Left renal pelvis (tissue), 4 donors: ENCODE measurements around the gene CRB1. TPM values are rescaled to one million over a fixed set of nuclear protein-coding genes. Genes with fewer than 3 reads are reported as not detected.
A peak's percentile ranks its signal among the peaks of the same experiment; 100 is the strongest.
"Not testable (repeated sequence)": the region's sequence is repeated elsewhere in the genome, so short reads cannot be mapped to it uniquely, and the experiment has no call there.

Source experiments
- DNase-seq, 4 donors: peaks; one replicate each; pipeline ENCODE4 v3.0.0-alpha.2; 2013; ENCODE audit warnings: low read depth in 4 of 4, low spot score in 3 of 4
- polyA plus RNA-seq, 4 donors: library from polyadenylated mRNA; unstranded; fragments of 120-200 nt; gene quantifications; one replicate each; pipeline ENCODE4 v1.2.1, GENCODE V29; 2013; ENCODE audit not compliant: insufficient read length in 4 of 4

The CRB1 gene
- polyA plus RNA-seq, 4 donors, result 0.34 to 3.3 (median 2.1) TPM

GRCh38 chr1:197448121-197448779 lies 180.2 kb downstream of the CRB1 start:
- DNase-seq, result no peak

DNA sequence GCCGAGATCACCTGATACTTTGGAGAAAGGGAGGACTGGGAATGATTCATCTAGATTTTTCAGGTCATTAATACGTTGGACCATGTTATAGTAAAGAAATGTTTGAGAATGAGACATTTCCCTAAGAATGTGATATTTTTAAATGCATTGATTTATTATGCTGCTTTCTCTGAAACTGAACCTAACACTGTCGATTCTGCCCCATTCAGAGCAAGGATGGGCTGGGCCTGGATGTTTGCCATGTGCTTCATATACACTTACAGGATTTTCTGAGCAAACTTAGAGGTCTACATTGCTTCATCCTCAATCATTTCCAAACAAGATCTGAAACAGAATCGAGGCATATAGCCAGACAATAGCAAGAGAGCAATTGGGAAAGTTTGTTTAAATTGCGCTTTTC lies 183.3 kb downstream of the CRB1 start:
- no peak for DNase-seq

- DNase-seq, result no peak
Measured at GRCh38 chr1:197453376-197454058, 185.5 kb downstream of the CRB1 start.

- no peak for DNase-seq
Measured at GRCh38 chr1:197462539-197462938, 194.5 kb downstream of the CRB1 start.

GRCh38 chr1:197463142-197463541 lies 195.1 kb downstream of the CRB1 start:
- no peak for DNase-seq

DNA sequence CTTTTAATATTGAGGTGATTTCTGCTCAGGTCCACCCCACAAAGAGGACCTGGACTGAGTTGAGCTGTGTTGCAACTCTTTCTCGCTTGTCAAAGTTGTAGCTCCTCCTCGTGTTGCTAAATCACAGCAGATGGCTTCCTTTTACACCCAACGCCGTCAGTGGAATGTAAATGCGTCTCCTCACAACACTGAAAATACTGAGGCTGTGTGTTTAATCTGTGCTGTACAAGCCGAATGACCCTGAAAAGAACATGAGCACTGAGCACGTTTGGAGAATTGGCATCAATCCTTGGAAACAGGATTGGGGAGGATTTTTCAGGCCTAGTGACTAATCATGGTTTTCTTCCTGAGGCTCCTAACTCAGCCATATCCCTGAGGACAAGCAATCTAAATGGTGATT lies 196.0 kb downstream of the CRB1 start:
- DNase-seq, result peak; percentile 12 to 34 (median 22)

DNA sequence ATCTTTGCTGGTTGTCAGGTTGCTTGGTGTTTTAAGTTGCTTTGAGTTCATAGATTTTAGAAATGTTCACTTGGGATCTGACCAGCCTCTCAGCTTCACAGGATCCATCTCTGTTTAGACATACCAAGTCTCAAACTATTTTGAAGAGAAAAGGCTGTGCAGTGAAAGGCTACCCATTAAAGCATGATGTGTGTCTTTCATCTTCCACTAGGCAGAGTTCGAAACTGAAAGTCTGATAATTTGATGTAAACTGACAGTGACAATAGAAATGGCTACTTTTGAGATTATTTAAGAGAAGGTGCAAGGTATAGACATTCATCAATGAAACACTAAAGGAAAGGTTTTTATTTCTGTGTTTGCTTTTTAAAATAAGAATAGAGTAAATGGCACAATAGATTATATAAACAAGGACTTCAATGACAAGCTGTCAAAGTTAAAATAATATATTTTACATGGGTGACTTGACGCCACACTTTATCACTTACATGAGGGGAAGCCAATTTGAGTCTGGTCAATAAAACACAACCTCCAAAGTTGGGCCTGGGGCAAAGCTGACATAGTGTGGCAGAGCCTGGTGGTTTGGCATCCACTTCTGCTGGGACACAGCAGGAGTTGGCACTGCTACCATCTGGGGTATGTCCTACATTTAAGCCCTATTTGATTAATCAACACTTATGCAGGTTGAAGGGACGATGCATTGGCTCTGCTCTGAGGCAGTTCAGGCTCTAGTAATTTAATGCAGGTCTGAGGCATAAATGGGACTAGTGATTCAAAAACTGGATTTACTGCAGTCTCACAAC lies 197.7 kb downstream of the CRB1 start:
- DNase-seq, result no peak

- DNase-seq, result no peak
Measured at GRCh38 chr1:197466813-197467212, 198.8 kb downstream of the CRB1 start.

DNA sequence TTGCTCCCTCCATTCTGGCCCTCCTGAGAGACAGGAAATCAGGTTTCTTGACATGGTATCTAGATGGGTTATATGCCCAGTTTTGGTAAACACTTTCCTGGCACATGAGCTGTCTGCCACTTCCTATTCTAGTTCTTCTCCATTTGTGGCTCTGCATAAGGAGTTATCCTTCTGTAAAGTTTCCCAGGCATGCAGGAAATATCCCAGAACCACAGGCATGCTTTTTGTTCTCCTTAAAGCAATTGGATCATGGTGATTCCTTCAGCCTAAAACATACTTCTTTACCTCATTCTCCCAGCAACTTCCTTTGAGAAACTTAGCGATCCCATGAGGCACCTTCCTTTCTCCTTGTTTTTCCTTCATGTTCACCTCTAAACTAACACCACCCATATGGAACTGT lies 199.8 kb downstream of the CRB1 start:
- no peak for DNase-seq

- no peak for DNase-seq
Measured at GRCh38 chr1:197468543-197469175, 200.6 kb downstream of the CRB1 start.

DNA sequence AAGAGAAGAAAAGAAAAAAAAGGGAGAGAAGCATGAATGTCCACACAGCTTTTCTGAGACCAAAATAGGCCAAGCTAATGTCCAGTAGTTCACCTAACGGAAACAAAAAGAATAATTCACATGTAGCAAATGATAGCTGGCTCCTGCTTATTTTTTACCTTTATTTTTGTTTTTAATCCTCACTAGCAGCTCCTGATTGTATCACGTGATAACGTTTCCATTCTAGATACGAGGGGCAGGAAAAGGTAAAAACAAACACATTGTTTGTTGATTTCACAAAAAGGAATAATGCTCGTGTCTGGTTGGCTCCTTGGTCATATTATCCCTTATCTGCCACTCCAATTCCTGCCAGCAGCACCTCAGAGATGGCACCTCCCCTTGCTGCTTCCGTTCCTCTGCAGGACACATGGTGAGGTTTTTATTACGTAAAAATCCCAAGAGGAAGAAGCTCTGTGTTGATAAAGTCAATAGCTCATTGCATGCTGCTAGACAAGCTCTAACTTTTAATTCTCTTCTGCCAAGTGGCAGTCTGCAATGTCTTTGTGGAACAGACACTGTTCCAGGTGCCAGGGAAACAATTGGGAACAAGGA lies 201.7 kb downstream of the CRB1 start:
- no peak for DNase-seq

DNA sequence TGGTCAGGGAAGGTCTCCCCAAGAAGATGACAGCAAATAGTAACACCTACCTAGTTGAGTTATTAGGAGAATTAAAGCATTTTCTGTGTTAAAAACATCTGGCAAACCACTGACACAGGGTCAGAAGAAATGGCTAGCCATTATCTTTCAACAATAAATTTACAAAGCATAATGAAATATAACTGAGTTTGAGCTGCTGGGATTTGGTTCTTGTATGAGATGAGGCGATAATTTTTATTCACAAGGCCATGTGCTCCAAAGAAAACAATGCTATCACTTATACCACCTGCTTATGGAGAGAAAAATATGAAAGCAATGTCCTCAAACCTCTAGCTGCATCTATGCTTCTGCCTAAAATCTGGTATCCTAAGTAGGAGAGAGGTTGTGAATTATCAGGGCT lies 202.3 kb downstream of the CRB1 start:
- no peak for DNase-seq

DNA sequence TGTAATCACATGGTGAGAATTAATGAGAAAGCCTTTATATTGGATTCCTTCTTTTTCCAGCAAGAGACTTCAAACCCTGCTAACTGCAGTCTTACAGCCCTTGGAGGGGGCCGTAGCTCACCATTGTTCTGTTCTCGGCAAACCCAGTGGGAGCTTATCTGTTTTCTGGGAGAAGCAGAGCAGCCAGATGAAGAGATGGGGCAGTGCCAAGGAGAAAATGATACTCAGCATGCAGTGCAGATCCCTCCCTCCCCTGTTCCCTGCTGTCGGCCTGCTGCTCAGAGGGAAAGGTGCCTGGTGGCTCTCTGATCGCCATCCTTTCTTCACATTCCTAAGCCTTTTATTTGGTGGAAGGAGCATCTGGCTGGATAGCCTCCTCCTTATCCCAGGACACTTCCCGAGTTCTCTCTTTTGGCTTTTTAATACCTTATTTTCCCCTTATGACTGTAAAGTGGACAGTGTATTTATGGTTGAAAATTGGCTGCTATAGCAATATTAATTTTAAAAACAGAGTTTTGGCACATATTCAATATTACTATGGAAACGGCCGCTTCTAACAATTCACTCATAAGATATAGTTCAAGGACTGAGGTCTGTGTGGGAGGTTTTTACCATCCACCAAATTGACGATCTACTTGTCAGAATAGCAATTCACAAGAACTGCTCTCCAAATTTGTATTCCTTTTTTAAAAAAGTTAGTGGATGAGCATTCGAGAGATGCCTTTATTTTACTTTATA lies 203.4 kb downstream of the CRB1 start:
- no peak for DNase-seq

- no peak for DNase-seq
Measured at GRCh38 chr1:197472141-197472540, 204.1 kb downstream of the CRB1 start.

DNA sequence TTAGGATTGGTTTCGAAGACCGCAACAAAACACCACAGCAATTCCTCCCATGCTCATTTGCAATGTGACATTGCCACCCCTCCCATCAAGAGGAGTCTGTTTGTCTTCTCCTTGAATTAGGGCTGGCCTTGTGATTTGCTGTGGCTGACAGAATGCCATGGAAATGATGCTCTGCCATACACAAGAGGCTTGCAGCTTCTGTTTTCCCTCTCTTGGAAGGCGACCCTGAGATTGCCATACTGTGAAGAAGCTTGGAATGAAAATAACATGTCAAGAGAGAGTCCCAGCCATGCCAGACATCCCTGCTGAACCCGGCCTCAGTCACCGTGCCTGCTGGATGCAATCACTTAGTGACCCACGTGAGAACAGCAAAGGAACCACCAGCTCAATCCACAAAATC lies 212.4 kb downstream of the CRB1 start:
- no peak for DNase-seq

GRCh38 chr1:197481101-197481500 lies 213.0 kb downstream of the CRB1 start:
- DNase-seq, result no peak

DNA sequence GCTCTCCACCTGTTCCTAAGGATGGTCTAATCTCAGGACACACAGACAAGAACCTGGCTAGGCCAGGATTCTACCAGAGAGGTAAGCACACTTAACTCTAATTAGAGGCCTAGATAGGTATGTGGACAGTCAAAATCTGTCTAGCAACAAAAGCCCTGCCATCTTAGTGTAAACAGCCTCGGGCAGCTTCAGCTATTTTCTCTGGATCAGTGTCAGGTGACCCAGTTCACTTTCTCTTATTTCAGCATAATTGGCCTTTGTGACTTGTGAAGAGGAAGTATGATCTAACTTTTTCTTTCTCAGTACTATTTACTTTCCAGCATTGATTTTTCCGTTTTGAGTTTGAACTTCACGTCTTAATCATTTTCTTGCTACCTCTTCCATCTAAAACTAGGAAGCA lies 217.7 kb downstream of the CRB1 start:
- no peak for DNase-seq

GRCh38 chr1:197486946-197487345 lies 218.9 kb downstream of the CRB1 start:
- no peak for DNase-seq

- DNase-seq, result not testable (repeated sequence)
Measured at GRCh38 chr1:197491505-197491904, 223.5 kb downstream of the CRB1 start.

DNA sequence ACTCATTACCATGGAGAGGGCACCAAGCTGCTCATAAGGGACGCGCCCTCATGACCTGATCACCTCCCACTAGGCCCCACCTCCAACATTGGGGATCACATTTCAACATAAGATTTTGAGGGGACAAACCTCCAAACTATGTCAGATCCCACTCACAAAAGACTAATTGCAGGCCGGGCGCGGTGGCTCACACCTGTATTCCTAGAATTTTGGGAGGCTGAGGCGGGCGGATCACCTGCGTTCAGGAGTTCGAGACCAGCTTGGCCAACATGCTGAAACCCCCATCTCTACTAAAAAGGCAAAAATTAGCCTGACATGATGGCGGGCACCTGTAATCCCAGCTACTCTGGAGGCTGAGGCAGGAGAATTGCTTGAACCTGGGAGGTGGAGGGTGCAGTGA lies 228.7 kb downstream of the CRB1 start:
- no peak for DNase-seq
